ENCODE measurements around the gene AGAP3.

Gene AGAP3

DNA sequence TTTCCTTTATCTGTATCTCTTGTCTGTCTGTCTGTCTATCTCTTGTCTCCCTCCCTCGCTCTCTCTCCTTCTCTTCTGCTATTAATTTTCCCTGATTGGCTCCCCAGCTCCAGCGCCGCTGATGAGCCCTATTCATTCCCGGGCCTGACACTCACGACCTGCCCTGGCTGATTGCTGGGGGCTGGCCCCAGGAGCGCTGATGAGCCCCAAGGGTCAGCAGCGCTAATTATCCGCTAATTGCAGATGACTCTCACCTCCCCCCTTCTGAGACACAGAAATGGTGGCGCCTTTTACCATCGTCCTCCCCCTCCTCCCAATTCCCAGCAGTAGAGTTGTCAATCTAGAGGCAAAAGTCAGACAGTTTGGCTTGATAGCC, 82.5 kb downstream of the AGAP3 start:
- no peak for DNase-seq

DNA sequence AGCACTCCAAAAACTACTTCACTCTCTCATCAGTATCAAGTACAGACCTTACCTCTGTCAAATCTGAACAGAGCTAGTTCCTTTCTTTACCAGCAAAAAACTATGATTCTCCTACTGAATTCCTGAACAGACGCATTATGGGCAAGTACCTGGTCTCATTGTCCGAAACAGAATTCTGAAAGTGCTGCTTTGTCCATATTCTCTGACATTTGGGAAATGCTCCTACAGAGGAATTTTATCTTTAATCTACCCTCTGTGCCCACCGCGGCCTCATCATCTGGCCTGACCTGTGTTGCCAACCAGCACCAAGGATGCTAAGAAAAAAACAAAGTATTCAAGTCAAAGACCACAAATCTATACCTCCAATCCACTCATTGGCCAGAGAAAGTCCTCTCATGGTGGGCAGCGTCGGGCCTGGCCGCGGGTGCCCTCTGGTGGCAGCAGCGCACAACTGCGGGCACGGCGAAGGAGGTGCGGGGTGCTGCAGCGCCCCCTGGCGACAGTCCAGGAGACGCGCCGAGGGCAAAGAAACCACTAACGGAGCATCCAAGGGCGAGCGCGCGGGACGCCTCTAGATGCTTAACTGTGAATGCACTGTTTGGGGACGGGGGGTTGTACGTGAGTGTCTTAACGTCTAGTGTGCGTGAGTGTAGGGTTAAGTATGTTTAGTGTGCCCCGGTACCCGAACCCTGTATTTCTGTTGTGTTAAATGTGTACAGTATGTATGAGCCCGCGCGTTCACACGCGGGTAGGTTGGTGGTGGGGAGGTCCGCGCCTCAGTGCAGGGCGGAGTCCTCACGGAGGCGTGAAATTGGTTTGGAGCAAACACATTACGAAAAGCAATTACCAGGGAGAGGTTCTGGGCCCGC, 86.2 kb downstream of the AGAP3 start:
- peak; percentile 77 to 80 for DNase-seq

DNA sequence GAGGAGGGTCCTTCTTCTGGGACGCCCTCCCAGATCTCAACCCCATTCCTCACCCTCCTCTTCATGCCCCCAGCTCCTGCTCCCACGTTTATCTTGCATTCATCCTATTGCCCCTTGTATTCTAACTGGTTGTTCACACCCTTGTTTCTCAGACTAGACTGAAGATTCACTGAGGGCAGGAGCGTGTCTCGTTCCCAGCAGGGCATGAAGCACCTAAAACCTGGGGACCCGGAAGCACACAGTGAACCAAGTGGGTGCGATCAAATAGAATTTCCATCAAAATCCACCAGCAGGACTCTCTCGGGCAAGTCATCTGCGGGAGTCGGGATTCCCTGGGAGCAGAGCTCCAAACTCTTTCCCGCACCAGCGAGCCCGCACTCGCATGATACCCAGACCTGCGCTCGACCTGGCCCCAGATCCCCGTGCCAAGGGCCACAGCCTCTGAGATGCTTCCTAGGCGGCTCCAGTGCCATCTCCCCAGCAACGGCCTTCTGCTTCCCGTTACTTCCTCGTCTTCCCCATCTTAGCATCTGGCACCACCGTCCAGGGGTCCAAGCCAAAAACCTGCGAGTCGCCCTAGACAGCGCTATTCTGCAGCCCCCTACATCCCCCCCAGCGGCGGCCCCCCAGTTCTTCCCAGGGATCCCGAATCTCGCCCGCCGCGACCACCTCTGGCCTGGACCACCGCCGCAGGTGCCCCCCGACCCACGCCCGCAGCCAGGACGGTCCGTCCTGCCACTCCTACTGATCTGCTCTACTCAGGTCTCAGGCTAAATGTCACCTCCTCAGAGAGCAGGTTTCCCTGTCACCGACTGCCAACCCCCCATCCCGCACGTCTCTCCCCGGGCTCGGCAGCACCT, 87.3 kb downstream of the AGAP3 start:
- no peak for DNase-seq

DNA sequence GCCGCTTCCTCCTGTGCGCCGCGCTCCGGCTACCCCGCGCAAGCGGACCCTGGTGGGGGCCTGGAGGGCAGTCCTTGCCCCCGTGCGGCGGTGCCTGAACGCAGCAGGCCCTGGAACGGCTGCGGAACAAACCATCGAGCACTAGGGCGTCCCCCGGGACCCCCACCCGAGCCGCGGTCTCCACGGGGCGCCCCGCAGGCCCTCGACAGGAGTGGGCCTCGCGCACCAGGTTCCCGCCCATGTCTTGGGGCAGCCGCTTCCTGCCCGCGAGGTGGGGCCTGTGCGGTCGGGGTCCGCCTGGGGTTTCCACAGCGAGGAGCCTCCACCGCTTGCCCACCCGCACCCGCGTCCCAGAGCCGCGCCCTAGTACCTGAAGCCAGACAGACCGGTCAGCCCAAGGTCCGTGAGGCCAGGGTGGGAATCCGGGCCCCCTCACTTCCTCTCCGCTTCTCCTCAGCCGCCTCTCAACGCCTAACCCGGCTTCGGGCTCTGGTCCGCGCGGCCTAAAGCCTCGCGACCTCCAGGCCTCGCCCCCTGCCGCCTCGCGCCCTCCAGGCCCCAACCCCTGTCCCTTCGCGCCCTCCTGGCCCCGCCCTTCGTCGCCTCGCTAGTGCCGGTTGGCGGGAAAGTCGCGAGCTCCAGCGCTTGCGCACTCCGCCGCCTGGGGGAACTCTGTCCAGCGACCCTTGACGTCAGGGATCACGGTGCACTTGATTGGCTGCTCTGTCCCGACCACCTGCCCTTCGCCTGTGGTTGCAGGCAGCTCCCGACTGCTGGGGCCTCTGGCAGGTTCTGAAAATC, 88.2 kb downstream of the AGAP3 start:
- DNase-seq, result peak; percentile 17 to 21

DNA sequence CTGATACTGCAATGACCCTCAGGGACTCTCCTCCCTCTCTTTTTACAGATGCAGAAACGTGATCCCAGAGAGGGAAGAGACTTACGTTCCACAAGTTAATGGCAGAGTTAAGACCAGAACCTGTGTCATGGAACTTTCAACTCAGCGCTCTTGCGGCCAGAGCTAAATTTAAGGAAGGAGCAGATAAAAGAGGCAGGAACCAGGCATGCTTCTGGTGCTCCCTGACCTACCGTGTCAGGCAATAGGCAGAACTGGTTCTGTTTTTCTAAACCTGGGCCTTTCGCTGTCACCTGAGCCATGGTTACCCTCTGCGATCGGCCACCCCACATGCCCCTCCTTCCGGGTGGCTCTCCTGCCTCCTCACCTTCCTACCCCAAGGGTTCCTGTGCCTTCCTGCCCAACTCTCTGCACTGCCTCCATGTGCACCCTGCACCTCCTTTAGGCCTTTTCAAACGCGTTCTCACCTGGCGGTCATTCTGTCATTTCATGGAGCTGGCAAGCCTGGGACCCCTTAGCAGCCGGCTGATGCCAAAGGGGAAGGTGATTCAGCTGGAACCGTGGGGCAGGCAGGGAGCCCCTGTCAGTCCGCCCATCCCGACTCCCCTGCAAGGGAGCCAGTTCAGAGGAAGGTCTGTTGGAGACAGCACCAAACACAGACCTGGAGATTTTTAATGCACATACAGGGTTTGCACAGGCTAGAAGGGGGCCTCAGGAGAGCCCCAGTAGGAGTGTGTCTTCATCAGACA, 88.9 kb downstream of the AGAP3 start:
- no peak for DNase-seq

DNA sequence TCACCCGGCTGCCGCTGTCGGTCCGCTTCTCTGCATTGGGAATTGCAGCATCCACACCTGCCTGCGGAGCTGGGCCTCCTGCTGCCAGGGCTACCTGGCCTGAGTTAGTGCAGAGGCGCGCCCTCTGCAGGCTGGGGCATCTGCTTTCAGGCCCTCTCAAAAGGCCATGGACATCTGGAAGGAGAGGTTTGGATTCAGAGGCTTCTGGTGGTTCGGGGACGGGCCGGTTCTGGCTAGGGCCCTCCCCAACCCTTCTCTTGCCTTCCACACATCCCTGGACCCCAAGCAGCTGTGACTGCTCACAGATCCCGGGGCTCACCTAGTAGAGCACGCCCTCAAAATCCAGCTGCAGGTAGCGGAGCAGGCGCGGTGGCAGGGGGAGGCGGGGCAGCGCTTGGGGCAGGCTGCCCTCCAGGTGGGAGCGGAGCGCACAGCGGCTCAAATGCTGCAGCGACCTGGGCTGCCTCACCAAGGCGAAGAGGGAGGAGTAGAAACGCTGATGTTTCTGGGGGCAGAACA, 89.6 kb downstream of the AGAP3 start:
- DNase-seq, result no peak

DNA sequence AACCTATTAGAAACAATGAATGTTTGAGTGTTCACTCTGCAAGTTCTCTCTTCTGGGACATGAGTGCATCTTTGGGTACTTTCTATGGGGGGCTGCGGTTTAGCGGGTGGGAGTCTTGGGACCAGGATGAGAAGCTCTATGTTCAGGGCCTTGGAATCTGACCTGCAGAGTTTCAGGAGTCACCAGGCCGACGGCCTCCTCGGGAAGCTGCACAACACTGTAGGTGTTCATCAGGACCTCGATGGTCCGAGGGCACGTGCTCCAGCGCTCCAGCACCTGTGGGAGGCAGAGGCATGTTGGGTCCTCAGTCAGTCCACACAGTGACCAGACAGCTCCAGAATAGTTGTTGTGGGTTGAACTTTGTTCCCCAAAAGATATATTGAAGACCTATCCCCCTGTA, 90.1 kb downstream of the AGAP3 start:
- DNase-seq, result no peak

DNA sequence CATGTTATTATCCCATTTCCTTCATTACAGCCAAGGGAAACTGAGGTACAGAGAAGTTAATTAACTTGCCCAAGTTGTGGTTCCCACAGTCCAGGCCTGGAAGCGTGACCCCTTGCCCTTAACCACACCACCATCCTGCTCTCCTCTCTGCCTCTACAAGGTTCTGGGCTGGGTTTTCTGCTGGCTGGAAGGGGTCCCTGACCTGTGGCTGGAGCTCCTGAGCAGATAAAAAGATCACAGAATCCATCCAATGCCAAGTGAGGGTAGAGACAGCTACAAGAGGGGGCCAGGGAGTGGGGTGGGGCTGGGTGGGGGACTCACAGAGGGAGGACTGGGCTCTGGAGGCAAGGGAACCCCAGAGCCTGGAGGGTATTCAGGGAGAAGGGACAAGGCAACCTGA, 91.0 kb downstream of the AGAP3 start:
- DNase-seq, result no peak

DNA sequence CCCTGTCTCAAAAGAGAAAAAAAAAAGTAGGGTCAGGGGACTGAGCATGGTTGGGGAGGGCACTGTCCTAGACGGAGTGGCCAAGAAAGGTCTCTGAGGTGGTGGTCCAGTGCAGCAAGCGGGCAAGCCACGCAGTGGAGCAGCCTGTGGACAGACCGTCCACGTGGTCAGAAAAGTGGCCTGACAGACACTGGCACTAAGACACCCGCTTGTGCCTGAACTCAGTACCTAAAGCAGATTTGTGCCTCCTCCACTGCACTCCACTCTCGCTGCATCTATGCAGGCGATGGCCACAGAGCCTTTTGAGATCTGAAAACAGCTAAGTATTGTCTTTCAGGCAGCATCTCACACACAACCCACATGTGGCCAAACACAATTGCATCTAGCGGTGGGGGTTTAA, 92.0 kb downstream of the AGAP3 start:
- no peak for DNase-seq

DNA sequence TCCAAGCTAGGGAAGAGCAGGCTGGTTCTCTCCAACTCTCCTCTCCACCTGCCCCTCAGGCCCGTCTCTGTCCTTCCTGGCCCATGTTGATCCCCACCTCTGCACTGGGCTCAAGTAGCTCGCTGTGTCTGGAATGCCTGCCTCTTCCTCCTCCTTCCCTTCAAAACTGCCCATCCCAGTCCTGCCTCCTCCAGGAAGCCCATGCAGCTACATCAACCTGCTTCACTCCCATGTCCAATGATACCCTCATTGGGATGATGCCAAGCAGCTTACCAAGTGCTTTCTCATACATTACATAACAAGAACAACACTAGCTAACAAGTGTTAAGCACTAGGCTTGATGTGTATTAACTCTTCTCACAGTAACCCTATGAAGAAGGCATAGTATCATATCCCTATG, 92.6 kb downstream of the AGAP3 start:
- DNase-seq, result no peak

DNA sequence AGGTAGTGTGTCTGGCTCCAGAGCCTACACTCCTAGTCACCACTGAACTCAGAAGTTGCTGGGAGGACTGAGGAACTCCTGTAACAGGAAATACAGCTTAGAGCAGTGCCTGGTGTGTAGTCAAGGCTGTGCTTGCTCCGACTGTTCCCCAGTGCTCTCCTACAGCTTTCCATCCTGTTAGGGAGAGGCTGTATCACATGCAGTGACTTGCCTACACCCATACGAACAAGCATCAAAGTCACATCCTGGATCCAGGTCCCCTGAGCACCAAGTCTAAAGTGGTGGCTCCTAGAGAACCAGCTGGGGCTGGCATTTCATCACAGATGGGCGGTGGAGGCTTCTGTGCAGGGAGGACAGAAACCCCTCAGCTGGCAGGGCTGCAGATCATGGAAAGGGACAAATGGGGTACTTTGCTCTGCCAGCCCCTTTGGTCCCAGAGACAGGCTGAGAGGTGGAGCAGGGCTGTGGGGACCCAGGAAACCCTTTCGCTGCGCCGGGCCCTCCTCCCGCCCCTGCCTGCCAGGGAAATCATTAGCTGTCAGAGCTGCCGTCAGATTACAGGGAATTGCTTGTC, 93.1 kb downstream of the AGAP3 start:
- no peak for DNase-seq

DNA sequence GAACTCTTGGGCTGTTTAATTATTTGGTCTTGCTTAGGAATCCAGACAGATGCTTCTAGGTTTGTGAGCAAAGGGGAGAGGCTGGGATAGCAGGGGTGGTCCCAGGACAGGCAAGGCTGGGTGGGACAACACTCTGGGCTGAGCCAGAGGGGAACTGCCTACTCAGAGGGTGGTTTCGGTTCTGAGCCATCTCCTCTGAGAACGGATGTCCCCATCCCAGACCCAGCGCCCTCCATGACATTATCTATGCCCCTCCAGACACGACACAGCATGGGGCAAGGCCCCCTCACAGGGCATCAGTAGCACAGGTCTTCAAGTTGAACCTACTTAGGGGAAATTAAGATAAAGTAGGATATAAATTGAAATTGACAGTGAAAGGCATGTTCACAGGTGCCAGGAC, 93.7 kb downstream of the AGAP3 start:
- DNase-seq, result no peak

DNA sequence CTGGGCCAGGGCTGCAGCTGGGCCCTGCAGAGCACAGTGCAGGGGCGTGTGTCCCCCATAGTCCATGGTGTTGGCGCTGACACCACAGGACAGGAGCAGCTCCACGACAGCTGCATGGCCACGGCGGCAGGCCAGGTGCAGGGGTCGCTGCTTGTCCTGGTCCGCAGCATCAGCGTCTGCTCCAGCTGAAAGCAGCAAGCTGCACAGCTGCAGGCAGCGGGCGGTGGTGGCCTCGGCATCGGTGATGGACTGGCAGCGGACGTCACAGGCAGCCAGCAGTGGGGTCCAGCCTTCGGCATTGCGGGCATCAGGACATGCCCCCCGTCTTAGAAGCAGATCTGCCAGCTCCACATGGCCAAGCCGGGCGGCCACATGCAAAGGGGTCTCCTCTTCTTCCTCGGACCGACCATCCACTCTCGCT, 94.7 kb downstream of the AGAP3 start:
- DNase-seq, result no peak

DNA sequence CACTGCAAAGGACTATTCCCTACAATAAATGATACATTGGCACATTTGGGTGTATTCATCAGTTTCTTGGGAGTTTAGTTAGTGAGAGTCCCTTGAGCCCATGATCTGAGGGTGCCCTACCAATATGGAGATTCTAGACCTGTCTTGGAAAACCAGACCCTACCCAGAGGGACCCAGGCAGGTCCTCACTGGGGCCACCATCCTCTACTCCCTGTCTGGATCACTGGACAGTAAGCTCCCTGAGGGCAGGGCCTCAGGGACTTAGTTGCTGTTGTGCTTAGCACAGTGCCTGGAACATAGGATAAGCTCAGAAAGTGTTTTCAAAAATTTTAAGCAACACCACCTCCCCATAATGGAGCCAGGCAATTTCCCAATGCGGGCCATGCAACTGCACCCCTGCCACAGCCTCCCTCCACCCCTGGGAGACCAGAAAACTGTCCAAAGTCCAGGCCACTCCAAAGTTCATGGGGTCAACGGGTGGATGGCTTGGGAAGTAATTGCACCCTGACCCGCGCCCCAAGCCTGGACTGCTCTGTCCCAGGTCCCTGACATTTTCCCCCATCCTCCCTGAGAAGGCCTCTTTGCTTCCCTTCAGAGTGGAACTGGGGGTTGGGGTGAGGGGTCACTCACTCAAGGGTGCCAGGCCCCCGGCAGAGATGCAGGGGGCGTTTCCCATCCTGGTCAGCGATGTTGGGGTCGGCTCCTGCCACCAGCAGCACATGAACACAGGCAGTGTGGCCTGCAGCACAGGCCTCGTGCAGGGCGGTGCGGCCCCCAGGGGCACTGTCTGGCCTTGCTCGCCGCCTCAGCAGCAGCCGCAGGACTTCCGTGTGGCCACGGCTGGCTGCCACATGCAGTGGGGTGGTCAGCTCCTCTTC, 99.7 kb downstream of the AGAP3 start:
- DNase-seq, result no peak

DNA sequence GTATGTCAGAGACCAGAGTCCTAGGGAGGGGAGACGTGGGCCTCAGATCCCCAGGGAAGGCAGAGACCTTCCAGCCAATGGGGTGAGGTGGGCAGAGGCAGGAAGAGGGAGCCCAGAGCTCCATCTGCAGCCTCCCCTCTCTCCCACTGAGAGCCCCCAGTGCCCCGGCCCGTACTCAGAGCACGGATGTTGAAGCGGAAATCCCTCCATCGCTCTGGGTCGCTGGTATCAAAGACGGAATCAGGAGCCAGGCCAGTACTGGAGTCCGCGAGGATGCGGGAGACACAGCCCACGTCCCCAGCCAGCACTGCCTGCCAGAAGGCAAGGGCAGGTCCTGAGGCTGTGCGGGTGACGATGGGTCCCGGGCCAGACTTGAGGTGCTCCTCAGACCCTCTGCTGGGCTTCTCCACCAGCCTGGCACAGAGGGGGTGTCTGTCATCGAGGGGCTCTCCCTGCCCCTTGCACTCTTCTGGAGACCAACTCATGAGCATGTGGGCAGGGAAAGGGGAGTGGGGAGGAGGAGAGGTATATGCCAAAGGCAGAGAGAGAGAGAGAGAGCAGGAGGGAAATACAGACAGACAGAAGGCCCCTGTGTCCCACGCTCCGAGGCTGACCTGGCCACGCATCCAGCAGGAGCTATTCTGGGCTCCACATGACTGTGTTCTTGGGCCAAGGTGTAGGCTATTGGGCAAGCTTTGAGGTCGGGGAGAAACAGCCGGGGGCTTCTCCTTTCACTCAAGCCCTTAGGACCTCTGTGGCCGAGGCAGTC, 100.5 kb downstream of the AGAP3 start, which contains the start of gene ASB10:
Gene ASB10 (minus strand): TSS at position 611 of the 769 bp plus-strand sequence. CDS start 120 bp downstream, at position 491.
- no peak for DNase-seq

DNA sequence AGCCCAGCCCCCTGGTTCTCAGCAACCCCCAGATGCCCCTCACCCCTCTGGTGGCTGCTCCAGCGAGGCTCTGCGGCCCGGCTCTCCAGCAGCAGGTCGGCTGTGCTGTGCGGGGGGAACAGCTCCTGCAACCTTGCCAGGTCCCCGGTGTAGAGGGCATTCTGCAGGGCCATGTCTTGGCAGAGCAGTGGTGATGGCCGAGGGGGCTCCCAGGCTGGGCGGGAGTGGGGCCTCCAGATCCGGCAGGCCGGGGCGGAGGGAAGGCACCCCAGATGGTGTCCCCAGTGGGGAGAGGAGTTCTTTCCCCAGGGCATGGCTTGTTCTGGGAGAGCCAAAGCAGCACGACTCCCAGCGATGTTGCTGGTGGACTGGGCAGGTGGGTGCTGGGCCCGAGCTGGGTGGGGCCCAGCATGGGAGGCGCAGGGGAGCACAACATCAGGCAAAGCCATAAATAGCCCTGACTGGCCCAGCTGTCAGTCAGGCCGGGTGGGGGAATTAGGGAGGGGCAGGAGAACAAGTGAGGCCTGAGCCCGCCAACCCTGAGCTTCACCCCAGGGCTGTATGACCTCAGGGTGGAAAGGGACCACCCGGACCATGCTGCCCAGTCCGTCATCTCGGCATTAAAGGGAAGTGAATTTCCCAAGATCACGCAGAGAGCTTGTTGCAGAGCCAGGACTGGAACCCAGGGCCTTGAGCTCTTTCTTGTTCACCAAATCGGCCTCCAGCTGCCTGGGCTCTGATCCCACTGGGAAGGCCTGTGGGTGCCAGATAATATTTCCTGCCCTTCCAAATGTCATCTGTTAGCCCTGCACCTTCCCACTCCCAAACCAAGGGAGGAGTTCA, 101.4 kb downstream of the AGAP3 start:
- no peak for DNase-seq

DNA sequence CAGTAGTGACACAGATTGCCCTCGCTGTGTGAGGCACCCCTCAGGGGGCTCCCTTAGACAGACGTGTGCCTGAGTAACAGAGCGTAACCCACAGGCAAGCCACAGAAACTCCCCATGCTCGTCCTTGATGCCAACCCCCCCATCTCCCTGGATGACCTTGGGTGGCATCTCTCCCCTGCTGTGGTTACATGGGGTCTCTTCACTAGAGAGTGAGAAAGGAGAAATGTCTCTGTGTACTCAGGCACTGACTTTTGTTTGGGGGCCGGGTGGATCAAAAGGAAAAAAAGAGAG, 101.9 kb downstream of the AGAP3 start:
- no peak for DNase-seq

DNA sequence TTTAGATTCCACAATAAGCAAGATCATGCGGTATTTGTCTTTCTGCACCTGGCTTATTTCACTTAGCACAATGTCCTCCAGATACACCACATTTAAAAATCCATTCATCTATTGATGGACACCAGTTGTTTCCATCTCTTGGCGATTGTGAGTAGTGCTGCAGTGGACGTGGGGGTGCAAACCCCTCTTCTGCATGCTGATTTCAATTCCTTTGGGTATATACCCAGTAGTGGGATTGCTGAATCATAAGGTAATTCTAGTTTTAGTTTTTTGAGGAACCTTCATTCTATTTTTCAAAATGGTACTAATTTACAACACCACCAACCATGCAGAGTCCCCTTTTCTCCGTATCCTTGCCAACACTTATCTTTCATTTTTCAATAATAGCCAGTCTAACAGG, 102.8 kb downstream of the AGAP3 start:
- no peak for DNase-seq

DNA sequence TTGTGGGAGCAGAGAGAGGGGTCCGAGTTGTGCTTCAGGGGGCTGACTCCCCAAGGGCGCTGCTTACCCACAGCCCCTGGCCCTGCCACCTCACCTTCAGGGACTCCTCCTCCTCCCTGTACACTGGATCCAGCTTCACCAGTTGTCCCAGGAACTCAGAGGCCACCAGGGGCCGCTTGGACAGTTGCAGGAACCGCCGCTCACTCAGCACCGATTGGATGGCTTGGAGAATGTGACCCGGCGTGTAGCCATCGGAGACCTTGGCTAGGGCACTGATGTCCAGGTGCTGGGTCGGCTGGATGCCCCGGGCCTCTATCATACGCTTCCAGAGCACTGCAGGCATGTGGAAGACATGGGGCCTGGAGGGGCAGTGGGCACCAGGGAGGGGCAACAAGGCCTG, 105.3 kb downstream of the AGAP3 start:
- no peak for DNase-seq

All from activated CD4-positive, alpha-beta T cell treated with anti-CD3 and anti-CD28 coated beads, Interleukin-2, amount 50 U/mL, for 48 hours (primary cell).